NCI-H510A (cell line): Measurements from ENCODE around the gene PDCD11.
"Not testable (repeated sequence)": the region's sequence is repeated elsewhere in the genome, so short reads cannot be mapped to it uniquely, and the experiment has no call there.

Experiments
- DNase-seq: peaks from one replicate; lab custom pipeline; 2025; lab: John Stamatoyannopoulos, UW

PDCD11 gene, protein sequence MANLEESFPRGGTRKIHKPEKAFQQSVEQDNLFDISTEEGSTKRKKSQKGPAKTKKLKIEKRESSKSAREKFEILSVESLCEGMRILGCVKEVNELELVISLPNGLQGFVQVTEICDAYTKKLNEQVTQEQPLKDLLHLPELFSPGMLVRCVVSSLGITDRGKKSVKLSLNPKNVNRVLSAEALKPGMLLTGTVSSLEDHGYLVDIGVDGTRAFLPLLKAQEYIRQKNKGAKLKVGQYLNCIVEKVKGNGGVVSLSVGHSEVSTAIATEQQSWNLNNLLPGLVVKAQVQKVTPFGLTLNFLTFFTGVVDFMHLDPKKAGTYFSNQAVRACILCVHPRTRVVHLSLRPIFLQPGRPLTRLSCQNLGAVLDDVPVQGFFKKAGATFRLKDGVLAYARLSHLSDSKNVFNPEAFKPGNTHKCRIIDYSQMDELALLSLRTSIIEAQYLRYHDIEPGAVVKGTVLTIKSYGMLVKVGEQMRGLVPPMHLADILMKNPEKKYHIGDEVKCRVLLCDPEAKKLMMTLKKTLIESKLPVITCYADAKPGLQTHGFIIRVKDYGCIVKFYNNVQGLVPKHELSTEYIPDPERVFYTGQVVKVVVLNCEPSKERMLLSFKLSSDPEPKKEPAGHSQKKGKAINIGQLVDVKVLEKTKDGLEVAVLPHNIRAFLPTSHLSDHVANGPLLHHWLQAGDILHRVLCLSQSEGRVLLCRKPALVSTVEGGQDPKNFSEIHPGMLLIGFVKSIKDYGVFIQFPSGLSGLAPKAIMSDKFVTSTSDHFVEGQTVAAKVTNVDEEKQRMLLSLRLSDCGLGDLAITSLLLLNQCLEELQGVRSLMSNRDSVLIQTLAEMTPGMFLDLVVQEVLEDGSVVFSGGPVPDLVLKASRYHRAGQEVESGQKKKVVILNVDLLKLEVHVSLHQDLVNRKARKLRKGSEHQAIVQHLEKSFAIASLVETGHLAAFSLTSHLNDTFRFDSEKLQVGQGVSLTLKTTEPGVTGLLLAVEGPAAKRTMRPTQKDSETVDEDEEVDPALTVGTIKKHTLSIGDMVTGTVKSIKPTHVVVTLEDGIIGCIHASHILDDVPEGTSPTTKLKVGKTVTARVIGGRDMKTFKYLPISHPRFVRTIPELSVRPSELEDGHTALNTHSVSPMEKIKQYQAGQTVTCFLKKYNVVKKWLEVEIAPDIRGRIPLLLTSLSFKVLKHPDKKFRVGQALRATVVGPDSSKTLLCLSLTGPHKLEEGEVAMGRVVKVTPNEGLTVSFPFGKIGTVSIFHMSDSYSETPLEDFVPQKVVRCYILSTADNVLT (N-terminal part only)

DNA sequence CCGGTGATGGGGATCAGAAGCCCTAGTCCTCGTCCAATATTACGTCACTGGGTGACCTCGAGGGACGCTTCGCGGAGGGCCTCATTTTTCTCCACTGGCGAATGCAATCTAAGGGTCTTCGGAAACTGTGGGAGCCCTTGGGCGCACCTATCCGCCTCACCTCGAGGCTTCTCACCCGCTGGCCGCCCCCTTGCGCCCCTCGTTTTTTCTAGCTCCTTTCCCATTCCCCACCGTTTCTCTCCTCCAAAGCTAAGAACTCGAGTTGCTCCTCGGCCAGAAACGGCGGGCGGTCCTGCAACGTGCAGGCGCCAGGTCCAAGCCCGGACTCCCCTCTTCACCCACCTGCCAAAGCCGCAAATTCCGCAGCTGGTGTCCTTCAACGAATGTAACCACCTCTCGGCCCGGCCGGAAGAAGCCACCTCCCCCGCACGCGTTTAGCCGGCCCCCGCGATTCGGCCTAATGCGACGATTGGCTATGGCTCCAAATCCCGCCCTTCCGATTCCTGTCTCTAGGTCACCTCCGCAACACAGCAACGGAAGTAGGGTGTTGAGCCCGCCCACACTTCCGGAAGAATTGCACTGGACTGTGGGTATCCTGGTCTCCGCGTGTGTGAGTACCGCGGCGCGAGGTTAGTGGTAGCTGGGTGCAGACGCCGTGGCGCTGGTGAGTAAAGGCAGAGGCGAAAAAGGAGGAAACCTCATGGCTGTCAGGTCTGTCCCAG, at the start of gene PDCD11, which contains the start of gene ATP5MK:
Gene PDCD11, plus strand, starts transcription at position 560 of the 722 bp plus-strand sequence. CDS start 1,801 bp downstream, outside the sequence.
Gene ATP5MK, minus strand, starts transcription at position 409 of the 722 bp plus-strand sequence. CDS start 4,018 bp downstream, outside the sequence.
- peak; percentile 97 for DNase-seq

DNA sequence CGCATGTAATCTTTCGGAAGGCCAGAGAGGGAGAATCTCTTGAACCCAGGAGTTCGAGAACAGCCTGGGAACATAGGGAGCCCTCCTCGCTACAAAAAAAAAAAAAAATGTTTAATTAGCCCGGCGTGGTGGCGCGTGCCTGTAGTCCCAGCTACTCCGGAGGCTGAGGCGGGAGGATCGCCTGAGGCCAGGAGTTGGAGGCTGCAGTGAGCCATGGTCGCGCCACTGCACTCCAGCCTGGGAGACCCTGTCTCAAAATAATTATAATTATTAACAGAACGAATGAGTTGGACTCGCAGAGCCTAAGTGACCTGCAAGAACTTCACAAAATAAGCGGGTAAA, 46.3 kb upstream of the PDCD11 start:
- no peak for DNase-seq

DNA sequence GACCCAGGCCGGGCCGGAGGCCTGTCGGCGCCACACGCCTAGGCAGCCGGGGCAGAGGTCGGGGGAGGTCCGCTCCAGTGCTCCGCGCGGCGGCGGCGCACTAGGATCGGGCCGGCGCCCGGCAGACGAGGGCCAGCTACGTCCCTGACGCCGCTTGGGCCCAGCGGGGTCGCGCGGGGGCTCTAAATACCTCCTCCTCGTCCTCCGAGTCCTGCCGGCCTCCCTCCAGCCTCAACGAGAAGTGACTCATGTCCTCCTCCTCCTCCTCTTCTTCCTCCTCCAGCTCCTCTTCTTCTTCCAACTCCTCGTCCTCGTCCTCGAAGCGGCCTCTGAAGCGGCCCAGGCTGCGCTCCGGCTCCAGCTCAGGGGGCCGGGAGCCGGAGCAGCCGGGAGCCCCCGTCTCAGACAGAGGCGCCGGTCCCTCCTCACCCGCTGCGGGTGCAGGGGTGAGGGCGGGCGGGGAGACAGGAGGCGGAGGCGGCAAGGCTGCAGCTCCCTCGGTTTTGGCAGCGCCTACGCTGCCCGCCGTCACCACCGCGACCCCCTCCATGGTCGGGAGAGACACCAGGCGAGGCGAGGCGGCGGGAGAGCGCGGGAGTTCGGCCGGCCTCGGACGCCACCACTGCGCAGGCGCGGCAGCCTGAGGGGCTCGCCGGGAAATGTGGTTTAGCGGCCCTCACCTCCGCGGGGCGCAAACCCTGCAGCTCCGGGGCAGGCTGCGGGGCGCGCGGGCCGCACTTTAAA, 45.7 kb upstream of the PDCD11 start, which contains the start of gene PCGF6:
Gene PCGF6, minus strand, starts transcription at position 624 of the 744 bp plus-strand sequence. Its CDS starts 74 bp downstream, at position 550.
- DNase-seq, result peak; percentile 77

DNA sequence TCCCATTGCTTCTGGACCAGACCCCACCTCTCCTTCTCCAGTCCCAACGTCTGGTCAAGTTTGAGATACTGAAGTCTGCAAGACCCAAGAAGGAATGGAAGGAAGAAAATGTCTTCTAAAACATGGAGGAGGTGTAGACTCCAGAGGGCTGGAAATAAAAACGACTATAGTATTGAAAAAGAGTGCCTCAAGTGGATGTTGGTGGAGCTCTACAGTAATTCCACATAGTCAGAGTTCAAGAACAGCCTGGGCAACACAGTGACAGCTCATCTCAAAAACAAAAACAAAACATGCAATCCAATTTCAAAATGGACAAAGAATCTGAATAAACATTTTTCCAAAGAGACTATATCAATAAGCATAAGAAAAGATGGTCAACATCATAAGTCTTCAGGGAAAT, 43.1 kb upstream of the PDCD11 start:
- no peak for DNase-seq

DNA sequence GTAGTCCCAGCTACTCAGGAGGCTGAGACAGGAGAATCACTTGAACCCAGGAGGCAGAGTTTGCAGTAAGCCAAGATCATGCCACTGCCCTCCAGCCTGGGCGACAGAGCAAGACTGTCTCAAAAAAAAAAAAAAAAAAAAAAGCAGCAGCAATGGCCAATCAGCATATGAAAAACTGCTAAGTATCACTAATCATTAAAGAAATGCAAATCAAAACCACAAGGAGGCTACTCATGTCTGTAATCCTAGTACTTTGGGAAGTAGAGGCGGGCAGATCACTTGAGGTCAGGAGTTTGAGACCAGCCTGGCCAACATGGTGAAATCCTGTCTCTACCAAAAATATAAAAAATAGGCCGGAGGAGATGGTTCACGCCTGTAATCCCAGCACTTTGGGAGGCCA, 41.9 kb upstream of the PDCD11 start:
- DNase-seq, result not testable (repeated sequence)

DNA sequence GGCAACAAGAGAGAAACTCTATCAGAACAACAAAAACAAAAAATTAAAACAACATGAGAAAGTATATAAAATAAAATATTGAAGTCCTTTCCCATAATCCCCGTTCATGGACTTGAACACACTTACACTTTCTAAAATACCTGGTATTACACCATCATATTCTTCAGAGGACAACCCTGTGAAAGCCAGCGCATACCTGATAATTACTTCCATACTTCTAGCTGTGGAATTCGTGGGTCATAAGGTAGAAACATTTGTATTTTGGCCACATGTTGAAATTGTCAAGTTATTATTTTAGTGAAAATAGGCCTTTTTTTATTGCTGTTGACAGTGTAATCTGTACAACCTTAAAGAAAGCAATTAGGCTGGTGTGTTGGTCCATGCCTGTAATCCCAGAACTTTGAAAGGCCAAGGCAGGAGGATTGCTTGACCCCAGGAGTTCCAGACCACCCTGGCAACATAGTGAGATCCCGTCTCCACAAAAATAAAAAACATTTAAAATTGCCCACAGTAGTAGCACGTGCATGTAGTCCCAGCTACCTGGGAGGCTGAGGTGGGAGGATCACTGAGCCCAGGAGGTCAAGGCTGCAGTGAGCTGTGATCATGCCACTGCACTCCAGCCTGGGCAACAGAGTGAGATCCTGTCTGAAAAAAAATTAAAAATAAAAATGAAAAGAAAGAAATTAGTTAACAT, 40.4 kb upstream of the PDCD11 start:
- no peak for DNase-seq

DNA sequence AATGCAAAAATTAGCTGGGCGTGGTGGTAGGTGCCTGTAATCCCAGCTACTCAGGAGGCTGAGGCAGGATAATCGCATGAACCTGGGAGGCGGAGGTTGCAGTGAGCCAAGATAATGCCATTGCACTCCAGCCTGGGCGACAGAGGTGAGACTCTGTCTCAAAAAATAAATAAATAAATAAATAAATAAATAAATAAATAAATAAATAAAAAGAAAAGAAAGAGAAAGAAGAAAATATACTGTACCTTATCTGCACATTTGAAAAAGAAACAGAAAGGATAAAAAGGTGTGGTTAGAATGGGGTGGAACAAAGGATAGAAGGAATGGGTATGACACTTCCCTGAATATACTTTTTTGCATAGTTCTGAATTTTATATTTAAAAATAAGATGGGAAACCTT, 36.9 kb upstream of the PDCD11 start:
- not testable (repeated sequence) for DNase-seq

DNA sequence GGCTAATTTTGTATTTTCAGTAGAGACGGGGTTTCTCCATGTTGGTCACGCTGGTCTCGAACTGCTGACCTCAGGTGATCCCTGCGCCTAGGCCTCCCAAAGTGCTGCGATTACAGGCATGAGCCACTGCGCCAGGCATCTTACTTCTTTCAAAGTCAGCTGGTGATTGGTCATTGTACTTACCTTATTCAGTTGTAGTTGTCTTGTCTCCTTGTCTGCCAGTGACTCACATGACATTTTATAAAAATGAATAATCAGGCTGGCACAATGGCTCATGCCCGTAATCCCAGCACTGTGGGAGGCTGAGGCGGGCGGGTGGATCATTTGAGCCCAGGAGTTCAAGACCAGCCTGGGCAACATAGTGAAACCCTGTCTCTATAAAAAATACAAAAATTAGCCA, 35.6 kb upstream of the PDCD11 start:
- DNase-seq, result not testable (repeated sequence)

DNA sequence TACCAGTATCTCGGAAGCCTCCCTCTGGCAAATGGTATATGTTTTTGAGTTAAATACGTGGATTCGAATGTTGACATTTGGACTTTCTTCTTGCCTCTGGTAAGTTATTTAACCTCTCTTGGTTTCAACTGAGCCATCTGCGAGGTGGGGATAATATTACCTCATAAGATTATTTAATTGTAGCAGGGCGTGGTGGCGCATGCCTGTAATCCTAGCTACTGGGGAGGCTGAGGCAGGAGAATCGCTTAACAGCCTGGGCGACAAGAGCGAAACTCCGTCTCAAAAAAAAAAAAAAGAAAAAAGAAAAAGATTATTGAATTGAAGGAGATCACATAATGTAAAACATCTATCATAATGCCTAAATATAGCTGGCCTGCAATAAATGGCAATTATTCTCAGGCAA, 29.0 kb upstream of the PDCD11 start:
- no peak for DNase-seq

DNA sequence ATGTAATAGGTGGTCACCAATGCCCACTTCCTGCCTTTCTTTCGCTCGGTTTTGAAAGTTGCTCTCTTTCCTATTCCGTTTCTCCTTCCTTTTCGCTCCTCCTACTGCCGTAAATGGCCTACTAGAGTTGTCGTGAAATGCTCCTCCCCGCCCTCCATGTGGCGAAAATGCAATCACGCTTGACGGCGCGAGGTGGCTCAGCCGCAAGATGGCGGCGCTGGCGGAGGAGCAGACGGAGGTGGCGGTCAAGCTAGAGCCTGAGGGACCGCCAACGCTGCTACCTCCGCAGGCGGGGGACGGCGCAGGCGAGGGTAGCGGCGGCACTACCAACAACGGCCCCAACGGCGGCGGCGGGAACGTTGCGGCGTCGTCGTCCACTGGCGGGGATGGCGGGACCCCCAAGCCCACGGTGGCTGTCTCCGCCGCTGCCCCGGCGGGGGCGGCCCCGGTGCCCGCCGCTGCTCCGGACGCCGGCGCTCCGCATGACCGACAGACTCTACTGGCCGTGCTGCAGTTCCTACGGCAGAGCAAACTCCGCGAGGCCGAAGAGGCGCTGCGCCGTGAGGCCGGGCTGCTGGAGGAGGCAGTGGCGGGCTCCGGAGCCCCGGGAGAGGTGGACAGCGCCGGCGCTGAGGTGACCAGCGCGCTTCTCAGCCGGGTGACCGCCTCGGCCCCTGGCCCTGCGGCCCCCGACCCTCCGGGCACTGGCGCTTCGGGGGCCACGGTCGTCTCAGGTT, 28.5 kb upstream of the PDCD11 start, which contains the start of gene TAF5:
Gene TAF5, plus strand, starts transcription at position 195 of the 737 bp plus-strand sequence. Its CDS starts 14 bp downstream, at position 209.
- DNase-seq, result peak; percentile 93

DNA sequence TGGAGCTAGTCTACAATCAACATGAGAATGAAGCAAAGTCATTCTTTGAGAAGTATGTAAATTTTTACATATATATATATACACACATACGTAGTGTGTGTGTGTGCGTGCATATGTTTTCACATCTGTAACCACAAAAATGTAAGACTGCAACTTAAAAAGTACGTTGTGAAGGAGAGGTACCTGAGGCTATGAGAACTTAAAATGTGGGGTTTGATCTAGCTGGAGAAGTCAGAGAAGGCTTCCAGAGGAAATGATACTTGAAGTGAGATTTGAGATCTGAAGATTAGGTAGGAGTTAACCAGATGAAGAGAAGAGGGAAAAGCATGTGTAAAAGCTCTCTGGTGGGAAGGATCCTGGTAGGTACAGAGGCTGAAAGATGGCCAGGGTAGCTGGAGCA, 22.9 kb upstream of the PDCD11 start:
- DNase-seq, result no peak

DNA sequence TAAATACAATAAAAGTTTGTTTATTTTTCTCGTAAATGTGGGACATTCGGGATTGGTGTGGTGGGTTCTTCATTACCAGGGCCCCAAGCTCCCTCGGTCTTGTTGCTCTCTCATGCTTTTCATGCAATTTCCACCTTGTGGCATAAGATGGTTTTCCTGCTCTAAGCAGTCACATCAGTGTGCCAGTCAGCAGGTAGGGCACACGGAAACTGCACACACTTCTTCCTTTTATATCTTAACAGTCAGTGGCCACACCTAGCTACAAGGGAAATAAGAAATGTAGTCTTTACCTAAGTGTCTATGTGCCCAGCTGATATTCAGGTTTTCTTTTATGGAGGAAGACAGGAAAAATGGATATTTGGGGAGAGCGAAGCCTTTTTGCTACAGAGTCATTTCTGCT, 22.2 kb upstream of the PDCD11 start:
- DNase-seq, result no peak

DNA sequence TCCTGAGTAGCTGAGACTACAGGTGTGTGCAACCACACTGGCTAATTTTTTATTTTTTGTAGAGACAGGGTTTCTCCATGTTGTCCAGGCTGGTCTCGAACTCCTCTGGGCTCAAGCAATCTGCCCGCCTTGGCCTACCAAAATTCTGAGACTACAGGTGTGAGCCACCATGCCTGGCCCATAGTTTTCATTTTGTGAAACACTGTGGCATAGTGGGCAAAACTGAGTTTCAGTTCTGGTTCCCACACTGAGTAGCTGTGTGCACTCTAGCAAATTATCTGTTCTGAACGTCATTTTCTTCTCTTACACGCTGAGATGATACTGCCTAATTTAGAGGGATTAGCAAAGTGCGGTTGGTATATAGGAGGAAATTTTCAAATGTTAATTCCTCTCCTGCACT, 13.7 kb upstream of the PDCD11 start:
- no peak for DNase-seq

DNA sequence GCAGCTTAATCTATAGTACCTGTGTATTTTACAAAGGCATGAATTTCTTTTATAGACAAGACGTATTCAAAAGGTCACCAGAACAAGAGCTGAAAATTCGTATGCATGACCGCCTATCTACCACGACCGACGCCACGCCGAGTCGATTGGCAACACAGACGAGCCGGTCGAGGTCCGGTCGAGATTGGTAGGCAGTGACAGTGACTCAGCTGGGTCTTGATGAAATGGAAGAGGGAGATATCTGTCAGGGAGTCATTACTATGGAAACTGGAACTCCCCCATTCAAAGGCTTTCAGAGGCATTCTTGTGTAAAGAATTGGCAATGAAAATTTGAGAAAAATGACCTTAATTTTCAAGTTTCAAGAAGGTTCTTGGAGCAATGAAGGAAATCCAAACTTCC, 2.2 kb upstream of the PDCD11 start:
- no peak for DNase-seq

DNA sequence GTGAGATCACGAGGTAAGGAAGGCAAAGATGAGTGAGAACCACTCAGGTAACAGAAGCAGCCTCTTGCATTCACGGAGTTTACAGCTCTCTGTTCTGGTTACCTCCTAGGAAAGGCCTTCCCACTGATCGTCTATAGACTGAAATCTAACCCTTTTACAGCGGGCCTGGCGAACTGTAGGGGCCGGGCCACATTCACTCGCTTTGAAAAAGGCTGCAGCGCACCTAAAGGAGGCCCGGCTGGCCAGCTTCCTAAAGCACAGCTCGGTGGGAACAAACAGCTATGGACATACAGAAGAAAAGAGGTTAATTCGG, 716 bp upstream of the PDCD11 start:
- DNase-seq, result peak; percentile 2

DNA sequence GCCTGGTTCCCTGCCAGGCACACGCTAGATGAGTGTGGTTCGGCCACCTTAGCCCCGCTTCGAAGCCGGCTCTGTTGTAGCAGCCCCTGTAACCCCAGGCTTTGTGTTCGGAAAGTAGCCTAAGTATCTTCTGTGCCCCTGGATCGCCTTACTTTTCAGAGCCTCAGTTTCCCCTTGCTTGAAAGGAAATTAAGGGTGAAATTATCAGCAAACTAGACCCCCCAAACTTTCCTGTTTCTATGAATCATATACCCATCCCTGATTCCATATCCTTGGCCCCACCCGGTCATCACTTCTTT, 312 bp downstream of the PDCD11 start:
- DNase-seq, result no peak

DNA sequence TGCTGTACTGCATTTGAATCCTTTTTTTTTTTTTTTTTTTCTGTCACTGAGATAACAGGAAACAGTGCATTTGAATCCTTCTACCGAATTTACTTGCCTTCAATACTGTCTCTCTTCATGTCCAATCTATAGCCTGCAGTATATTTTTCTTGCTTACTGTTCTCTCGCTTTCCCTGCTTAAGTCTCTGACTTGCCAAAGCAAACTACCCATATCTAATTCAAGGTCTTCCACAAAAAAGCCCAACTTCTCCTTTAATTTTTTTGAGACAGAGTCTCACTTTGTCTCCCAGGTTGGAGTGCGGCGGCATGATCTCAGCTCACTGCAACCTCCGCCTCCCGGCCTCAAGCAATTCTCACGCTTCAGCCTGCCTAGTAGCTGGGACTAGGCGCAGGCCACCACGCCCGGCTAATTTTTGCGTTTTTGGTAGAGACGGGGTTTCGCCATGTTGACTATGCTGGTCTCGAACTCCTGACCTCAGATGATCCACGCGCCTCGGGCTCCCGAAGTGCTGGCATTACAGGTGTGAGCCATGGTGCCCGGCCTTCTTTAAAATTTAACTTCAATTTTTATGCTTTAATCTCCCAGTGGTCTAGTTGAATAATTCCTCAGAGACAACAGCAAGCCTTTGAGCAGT, 882 bp downstream of the PDCD11 start:
- DNase-seq, result no peak

DNA sequence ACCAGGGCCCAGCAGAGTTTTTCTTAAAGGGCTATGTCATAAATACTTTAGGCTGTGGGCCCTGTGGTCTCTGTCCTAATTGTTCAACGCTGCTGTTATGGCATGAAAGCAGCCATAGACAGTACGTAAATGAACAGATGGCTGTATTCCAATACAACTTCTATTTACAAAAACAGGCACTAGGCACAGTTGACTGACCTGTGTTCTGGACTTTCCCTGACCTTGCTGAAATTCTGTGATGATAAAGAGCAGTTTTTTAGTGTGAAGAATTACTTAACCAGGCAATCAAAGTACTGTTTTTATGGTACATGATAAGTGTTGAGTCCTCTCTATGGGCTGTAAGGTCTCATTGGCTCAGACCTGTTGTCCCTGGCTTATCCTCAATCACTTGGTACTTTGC, 17.1 kb downstream of the PDCD11 start:
- no peak for DNase-seq

DNA sequence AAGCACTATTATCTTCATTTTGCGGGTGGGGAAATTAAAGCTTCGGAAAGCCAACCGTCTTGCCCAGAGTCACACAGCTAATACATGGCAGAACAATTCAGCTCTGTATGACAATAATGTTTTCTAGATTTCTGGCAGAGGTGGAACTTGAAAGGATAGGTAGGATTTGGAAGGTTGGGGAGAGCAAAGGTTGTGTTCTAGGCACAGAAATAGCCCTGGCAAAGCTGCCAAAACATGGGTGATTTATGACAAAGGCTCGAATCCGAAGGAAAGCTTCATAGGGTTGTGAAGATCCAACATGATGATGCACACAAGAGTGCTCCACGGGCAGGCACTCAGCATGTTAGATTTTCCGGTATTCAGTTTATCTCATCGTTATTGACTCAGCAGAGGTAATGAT, 19.2 kb downstream of the PDCD11 start:
- DNase-seq, result no peak
